Activated naive CD4-positive, alpha-beta T cell treated with anti-CD3 and anti-CD28 coated beads, Interleukin-2, amount 10 ng/mL, durations not matched to agents 7 days and 5 days (primary cell): ENCODE measurements around the gene CSF3.
"Not testable (repeated sequence)": the region's sequence is repeated elsewhere in the genome, so short reads cannot be mapped to it uniquely, and the experiment has no call there.

Experiments used
- CTCF ChIA-PET: fragments of 350-600 bp; sonication (Branson Sonifier 250); formaldehyde crosslinking; loops from one replicate; lab custom pipeline; 2021; ENCODE audit warnings: antibody characterized with exemption; lab: Charles Lee
- DNase-seq: peaks from one replicate; pipeline ENCODE4 v3.0.0-alpha.2; 2020
- H3K27ac Mint-ChIP-seq: one replicate; pipeline ENCODE4 v1.8.0; 2021; ENCODE audit warnings: mild to moderate bottlenecking, moderate library complexity, mixed read lengths
- H3K27me3 Mint-ChIP-seq: one replicate; pipeline ENCODE4 v1.8.0; 2021; ENCODE audit warnings: mild to moderate bottlenecking, mixed read lengths
- H3K36me3 Mint-ChIP-seq: one replicate; pipeline ENCODE4 v1.8.0; 2021; ENCODE audit warnings: mixed read lengths
- H3K4me1 Mint-ChIP-seq: one replicate; pipeline ENCODE4 v1.8.0; 2021; ENCODE audit warnings: mixed read lengths
- H3K4me3 Mint-ChIP-seq: one replicate; pipeline ENCODE4 v1.8.0; 2021; ENCODE audit warnings: mild to moderate bottlenecking, moderate library complexity, mixed read lengths
- H3K9me3 Mint-ChIP-seq: one replicate; pipeline ENCODE4 v1.8.0; 2021; ENCODE audit warnings: mixed read lengths

CSF3 gene

GRCh38 chr17:39980351-39981206, 34.7 kb upstream of the CSF3 start, which contains the start of gene PSMD3:
TSS of gene PSMD3 (plus strand) at chr17:39980807. CDS start at chr17:39980971, 164 bp downstream.
- H3K4me3 Mint-ChIP-seq: peak within 1 kb of the TSS; percentile 86
- peaks cover 32% of the 10 kb centered on the region for H3K27me3 Mint-ChIP-seq
- DNase-seq: peak; percentile 99
- CTCF ChIA-PET: interaction anchor here (0.7 to 4.0 kb wide), 20 partner anchors 10 to 359 kb away, joined by 3 to 53 read pairs (median 3); partner anchors contain the start of genes CSF3, MIEN1, NR1D1 and ORMDL3
- H3K4me1 Mint-ChIP-seq: peaks cover 33% of the 10 kb centered on the region
- H3K36me3 Mint-ChIP-seq: peaks cover 18% of the 10 kb centered on the region
- no peaks in the 10 kb centered on the region for H3K9me3 Mint-ChIP-seq
- peak within 1 kb of the TSS; percentile 93 for H3K27ac Mint-ChIP-seq

- H3K27ac Mint-ChIP-seq: peak overlapping the region; percentile 93
- peak overlapping the region; percentile 86 for H3K4me3 Mint-ChIP-seq
- H3K27me3 Mint-ChIP-seq: peaks cover 28% of the 10 kb centered on the region
- CTCF ChIA-PET: interaction anchor here (0.7 to 4.0 kb wide), 15 partner anchors 10 to 360 kb away, joined by 3 to 53 read pairs (median 3); partner anchors contain the start of gene CSF3
- peaks cover 33% of the 10 kb centered on the region for H3K4me1 Mint-ChIP-seq
- H3K9me3 Mint-ChIP-seq: no peaks in the 10 kb centered on the region
- no peak for DNase-seq
- H3K36me3 Mint-ChIP-seq: peaks cover 23% of the 10 kb centered on the region
Observed at GRCh38 chr17:39981207-39981741, 34.0 kb upstream of the CSF3 start.

GRCh38 chr17:39981766-39982375, 33.4 kb upstream of the CSF3 start:
- CTCF ChIA-PET: interaction anchor here (1.1 to 4.0 kb wide), 4 partner anchors 25 to 360 kb away, joined by 4 to 53 read pairs (median 6); no protein-coding TSS in a partner anchor
- Mint-ChIP-seq H3K4me3 (peak overlapping the region; percentile 86), H3K27ac (peak overlapping the region; percentile 93), H3K36me3 (peaks cover 28% of the 10 kb centered on the region), H3K27me3 (peaks cover 24% of the 10 kb centered on the region), H3K9me3 (no peaks in the 10 kb centered on the region), H3K4me1 (peaks cover 33% of the 10 kb centered on the region)
- no peak for DNase-seq

- CTCF ChIA-PET: interaction anchor here (1.1 kb wide), 1 partner anchor 97 kb away, joined by 3 read pairs; no protein-coding TSS in a partner anchor
- Mint-ChIP-seq H3K9me3 (no peaks in the 10 kb centered on the region), H3K4me3 (no peak overlapping the region), H3K4me1 (peaks cover 6% of the 10 kb centered on the region), H3K27me3 (no peaks in the 10 kb centered on the region), H3K27ac (no peak overlapping the region), H3K36me3 (peaks cover 68% of the 10 kb centered on the region)
- DNase-seq: no peak
Observed at GRCh38 chr17:39988206-39988810, 26.9 kb upstream of the CSF3 start.

DNA sequence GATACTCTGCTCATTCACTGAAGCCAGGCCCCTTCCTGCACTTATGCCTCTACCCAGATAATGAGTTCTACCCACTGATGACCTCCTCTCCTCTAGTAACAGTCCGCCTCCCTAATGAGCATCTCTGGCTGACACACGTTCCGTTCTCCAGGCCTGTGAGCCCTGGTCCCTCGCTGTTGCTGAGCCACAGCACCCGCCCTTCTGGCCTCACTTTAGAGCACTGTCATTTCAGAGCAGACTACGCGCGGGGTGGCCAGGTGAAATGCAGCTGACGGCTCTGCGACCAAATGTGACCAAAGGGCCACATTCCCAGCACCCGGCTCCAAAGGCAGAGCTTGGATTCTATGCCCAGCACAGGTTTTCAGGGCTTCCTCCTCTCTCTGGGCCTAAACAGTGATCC, 20.8 kb upstream of the CSF3 start:
- CTCF ChIA-PET: no interaction called here
- Mint-ChIP-seq H3K4me1 (no peaks in the 10 kb centered on the region), H3K4me3 (no peak overlapping the region), H3K9me3 (no peaks in the 10 kb centered on the region), H3K27me3 (no peaks in the 10 kb centered on the region), H3K36me3 (peaks cover 58% of the 10 kb centered on the region), H3K27ac (no peak overlapping the region)
- DNase-seq: no peak

DNA sequence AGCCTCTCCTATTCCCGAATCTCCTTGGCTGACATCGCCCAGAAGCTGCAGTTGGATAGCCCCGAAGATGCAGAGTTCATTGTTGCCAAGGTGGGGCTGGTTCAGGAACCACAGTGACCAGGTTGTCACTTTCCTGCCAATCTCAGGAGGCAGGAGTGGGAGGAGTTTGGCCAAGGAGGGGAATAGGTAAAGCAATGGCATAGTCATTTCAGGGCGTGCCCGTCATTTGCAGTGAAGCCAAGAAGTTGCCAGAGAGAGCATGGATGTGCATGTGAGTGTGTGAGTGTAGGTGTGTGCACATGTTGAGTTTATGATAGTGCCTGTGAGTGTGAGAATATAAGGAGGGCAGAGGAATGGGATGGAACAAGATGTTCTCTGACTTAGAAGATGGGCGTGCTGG, 19.8 kb upstream of the CSF3 start:
- CTCF ChIA-PET: no interaction called here
- Mint-ChIP-seq H3K9me3 (no peaks in the 10 kb centered on the region), H3K4me3 (no peak overlapping the region), H3K27ac (no peak overlapping the region), H3K27me3 (no peaks in the 10 kb centered on the region), H3K36me3 (peaks cover 54% of the 10 kb centered on the region), H3K4me1 (no peaks in the 10 kb centered on the region)
- no peak for DNase-seq

GRCh38 chr17:39996162-39996561, 19.1 kb upstream of the CSF3 start:
- H3K4me3 Mint-ChIP-seq: no peak overlapping the region
- peaks cover 53% of the 10 kb centered on the region for H3K36me3 Mint-ChIP-seq
- no peak for DNase-seq
- no peaks in the 10 kb centered on the region for H3K9me3 Mint-ChIP-seq
- H3K27ac Mint-ChIP-seq: no peak overlapping the region
- no peaks in the 10 kb centered on the region for H3K4me1 Mint-ChIP-seq
- no peaks in the 10 kb centered on the region for H3K27me3 Mint-ChIP-seq
- CTCF ChIA-PET: no interaction called here

DNA sequence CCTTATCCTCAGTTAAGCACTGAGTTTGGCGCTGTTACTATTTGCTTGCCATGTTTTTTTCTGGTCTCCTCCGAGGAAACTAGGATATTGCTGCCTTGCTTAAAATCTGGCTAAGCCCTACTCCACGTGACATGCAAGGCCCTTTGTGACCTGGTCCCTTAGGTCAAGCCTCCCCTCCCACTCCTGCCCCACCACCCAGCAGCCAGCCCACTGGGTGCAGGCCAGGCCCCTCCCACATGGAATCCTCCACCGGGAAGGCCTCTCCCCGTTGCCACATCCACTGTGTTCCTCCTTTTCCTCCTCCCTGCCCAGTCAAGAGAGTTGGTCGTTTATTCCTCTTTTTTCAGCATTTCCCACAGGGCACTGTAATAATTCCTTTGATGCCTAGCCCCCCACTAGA, 18.4 kb upstream of the CSF3 start:
- no peak for DNase-seq
- Mint-ChIP-seq H3K27ac (no peak overlapping the region), H3K4me3 (no peak overlapping the region), H3K4me1 (no peaks in the 10 kb centered on the region), H3K9me3 (no peaks in the 10 kb centered on the region), H3K36me3 (peaks cover 49% of the 10 kb centered on the region), H3K27me3 (no peaks in the 10 kb centered on the region)
- CTCF ChIA-PET: no interaction called here

DNA sequence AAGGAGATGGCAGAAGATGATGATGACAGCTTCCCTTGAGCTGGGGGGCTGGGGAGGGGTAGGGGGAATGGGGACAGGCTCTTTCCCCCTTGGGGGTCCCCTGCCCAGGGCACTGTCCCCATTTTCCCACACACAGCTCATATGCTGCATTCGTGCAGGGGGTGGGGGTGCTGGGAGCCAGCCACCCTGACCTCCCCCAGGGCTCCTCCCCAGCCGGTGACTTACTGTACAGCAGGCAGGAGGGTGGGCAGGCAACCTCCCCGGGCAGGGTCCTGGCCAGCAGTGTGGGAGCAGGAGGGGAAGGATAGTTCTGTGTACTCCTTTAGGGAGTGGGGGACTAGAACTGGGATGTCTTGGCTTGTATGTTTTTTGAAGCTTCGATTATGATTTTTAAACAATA, 17.7 kb upstream of the CSF3 start:
- Mint-ChIP-seq H3K4me1 (no peaks in the 10 kb centered on the region), H3K27ac (no peak overlapping the region), H3K27me3 (no peaks in the 10 kb centered on the region), H3K36me3 (peaks cover 42% of the 10 kb centered on the region), H3K9me3 (no peaks in the 10 kb centered on the region), H3K4me3 (no peak overlapping the region)
- DNase-seq: no peak
- CTCF ChIA-PET: no interaction called here

- H3K4me1 Mint-ChIP-seq: no peaks in the 10 kb centered on the region
- CTCF ChIA-PET: no interaction called here
- no peaks in the 10 kb centered on the region for H3K27me3 Mint-ChIP-seq
- no peak for DNase-seq
- H3K9me3 Mint-ChIP-seq: no peaks in the 10 kb centered on the region
- H3K27ac Mint-ChIP-seq: peak overlapping the region; percentile 58
- peaks cover 30% of the 10 kb centered on the region for H3K36me3 Mint-ChIP-seq
- H3K4me3 Mint-ChIP-seq: no peak overlapping the region
Observed at GRCh38 chr17:39999067-39999466, 16.2 kb upstream of the CSF3 start.

DNA sequence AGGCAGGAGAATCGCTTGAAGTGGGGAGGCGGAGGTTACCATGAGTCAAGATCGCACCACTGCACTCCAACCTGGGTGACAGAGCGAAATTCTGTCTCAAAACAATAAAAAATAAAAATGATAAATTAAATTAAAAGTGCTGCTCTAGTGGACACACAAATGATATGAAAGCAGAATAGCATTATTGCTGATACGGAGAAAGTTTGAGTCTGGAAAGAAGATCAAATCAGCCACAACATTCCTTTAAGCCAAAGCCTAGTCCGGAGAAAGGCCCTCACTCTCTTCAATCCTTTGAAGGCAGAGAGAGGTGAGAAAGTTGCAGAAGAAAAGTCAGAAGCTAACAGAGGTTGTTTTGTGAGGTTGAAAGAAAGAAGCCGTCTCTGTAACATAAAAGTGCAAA, 15.1 kb upstream of the CSF3 start:
- H3K27me3 Mint-ChIP-seq: peaks cover 2% of the 10 kb centered on the region
- no peaks in the 10 kb centered on the region for H3K4me1 Mint-ChIP-seq
- CTCF ChIA-PET: no interaction called here
- H3K4me3 Mint-ChIP-seq: no peak overlapping the region
- DNase-seq: no peak
- H3K27ac Mint-ChIP-seq: no peak overlapping the region
- H3K36me3 Mint-ChIP-seq: peaks cover 19% of the 10 kb centered on the region
- H3K9me3 Mint-ChIP-seq: no peaks in the 10 kb centered on the region

GRCh38 chr17:40001335-40001734, 13.9 kb upstream of the CSF3 start:
- H3K4me1 Mint-ChIP-seq, H3K9me3 Mint-ChIP-seq, H3K27ac Mint-ChIP-seq, H3K4me3 Mint-ChIP-seq, DNase-seq, CTCF ChIA-PET, H3K27me3 Mint-ChIP-seq: not testable (repeated sequence)
- H3K36me3 Mint-ChIP-seq: peaks cover 10% of the 10 kb centered on the region

DNA sequence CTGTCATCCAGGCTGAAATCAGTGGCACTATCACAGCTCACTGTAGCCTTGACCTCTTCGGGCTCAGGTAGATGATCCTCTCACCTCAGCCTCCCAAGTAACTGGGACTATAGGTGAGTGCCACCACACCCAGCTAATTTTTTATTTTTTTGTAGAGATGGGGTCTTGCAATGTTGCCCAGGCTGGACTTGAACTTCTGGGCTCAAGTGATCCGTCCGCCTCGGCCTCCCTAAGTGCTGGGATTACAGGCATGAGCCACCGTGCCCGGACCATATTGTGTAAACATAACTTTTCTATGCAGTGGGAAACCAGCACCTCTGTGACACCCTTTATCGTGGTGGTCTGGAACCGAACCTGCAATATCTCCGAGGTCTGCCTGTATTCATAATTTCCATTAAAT, 11.2 kb upstream of the CSF3 start:
- no peaks in the 10 kb centered on the region for H3K36me3 Mint-ChIP-seq
- no peaks in the 10 kb centered on the region for H3K4me1 Mint-ChIP-seq
- CTCF ChIA-PET: no interaction called here
- no peak overlapping the region for H3K27ac Mint-ChIP-seq
- peaks cover 4% of the 10 kb centered on the region for H3K27me3 Mint-ChIP-seq
- no peaks in the 10 kb centered on the region for H3K9me3 Mint-ChIP-seq
- DNase-seq: no peak
- no peak overlapping the region for H3K4me3 Mint-ChIP-seq

DNA sequence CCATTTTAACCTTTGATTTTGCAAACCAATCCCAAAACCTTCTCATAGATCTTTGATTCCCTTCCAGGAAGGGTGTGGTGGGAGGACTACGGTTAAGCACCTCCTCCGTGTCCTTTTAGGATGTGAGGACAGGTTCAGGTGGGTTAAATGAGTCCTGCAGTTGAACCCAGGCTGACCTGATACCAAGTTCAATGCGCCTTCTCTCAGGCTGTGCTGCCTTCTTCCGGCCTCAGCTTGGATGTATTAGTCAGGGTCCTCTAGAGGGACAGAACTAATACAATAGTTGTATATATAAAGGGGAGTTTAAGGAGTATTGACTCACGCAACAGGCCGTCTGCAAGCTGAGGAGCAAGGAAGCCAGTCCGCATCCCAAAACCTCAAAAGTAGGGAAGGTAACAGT, 10.5 kb upstream of the CSF3 start:
- no peak overlapping the region for H3K27ac Mint-ChIP-seq
- H3K36me3 Mint-ChIP-seq: no peaks in the 10 kb centered on the region
- H3K27me3 Mint-ChIP-seq: peaks cover 4% of the 10 kb centered on the region
- H3K4me3 Mint-ChIP-seq: no peak overlapping the region
- DNase-seq: no peak
- no peaks in the 10 kb centered on the region for H3K9me3 Mint-ChIP-seq
- H3K4me1 Mint-ChIP-seq: no peaks in the 10 kb centered on the region
- CTCF ChIA-PET: interaction anchor here (1.5 kb wide), 1 partner anchor 9 kb away, joined by 5 read pairs; no protein-coding TSS in a partner anchor
